GM19099 (cell line): ENCODE measurements around the gene LRRC49.

ENCODE experiments used
- POLR2A ChIP-seq: IDR thresholded peaks from 3 replicates; pipeline ENCODE4 v1.6.1; 2011; ENCODE audit warnings: low read depth; ENCODE audit not compliant: insufficient read length; ENCODE audit errors: extremely low read depth

The LRRC49 gene

GRCh38 chr15:70907784-70908471, 15.3 kb downstream of the LRRC49 start:
- TF ChIP-seq POLR2A = no peak

- TF ChIP-seq POLR2A = no peak
Observed at GRCh38 chr15:70910958-70911357, 18.3 kb downstream of the LRRC49 start.

GRCh38 chr15:70912187-70912586, 19.6 kb downstream of the LRRC49 start:
- no peak for TF ChIP-seq POLR2A

GRCh38 chr15:70916531-70916930, 23.9 kb downstream of the LRRC49 start:
- no peak for TF ChIP-seq POLR2A

- TF ChIP-seq POLR2A = no peak
Observed at GRCh38 chr15:70917955-70918354, 25.3 kb downstream of the LRRC49 start.

- TF ChIP-seq POLR2A = no peak
Observed at GRCh38 chr15:70920981-70921696, 28.5 kb downstream of the LRRC49 start.

- no peak for TF ChIP-seq POLR2A
Observed at GRCh38 chr15:70922119-70922518, 29.5 kb downstream of the LRRC49 start.

- no peak for TF ChIP-seq POLR2A
Observed at GRCh38 chr15:70923311-70924080, 30.9 kb downstream of the LRRC49 start.

- no peak for TF ChIP-seq POLR2A
Observed at GRCh38 chr15:70931821-70932220, 39.2 kb downstream of the LRRC49 start.

- no peak for TF ChIP-seq POLR2A
Observed at GRCh38 chr15:70932397-70932796, 39.8 kb downstream of the LRRC49 start.

- no peak for TF ChIP-seq POLR2A
Observed at GRCh38 chr15:70933411-70933810, 40.8 kb downstream of the LRRC49 start.

GRCh38 chr15:70935631-70936030, 43.0 kb downstream of the LRRC49 start:
- no peak for TF ChIP-seq POLR2A

- TF ChIP-seq POLR2A = no peak
Observed at GRCh38 chr15:70936326-70936725, 43.7 kb downstream of the LRRC49 start.

- TF ChIP-seq POLR2A = no peak
Observed at GRCh38 chr15:70947351-70948335, 55.0 kb downstream of the LRRC49 start.

- TF ChIP-seq POLR2A = no peak
Observed at GRCh38 chr15:70950953-70951352, 58.3 kb downstream of the LRRC49 start.

GRCh38 chr15:70954171-70954570, 61.5 kb downstream of the LRRC49 start:
- no peak for TF ChIP-seq POLR2A
